Central memory CD8-positive, alpha-beta T cell (primary cell): ENCODE data around the gene RAB37.

Source experiments
- ATAC-seq: fragments of 150-1000 bp; cut with Tn5 transposase; replicated peaks from 2 replicates; pipeline ENCODE4 v1.10.0; 2022; ENCODE audit warnings: mild to moderate bottlenecking, moderate FRiP score, moderate number of reproducible peaks; ENCODE audit not compliant: poor library complexity, severe bottlenecking; ENCODE audit errors: extremely low read depth
- DNase-seq, 2 donors: peaks; one replicate each; pipeline ENCODE4 v3.0.0; 2021; ENCODE audit warnings: low spot score in 2 of 2
- H3K27ac Mint-ChIP-seq: one replicate; pipeline ENCODE4 v1.8.0; 2022; ENCODE audit warnings: low read depth, mild to moderate bottlenecking, moderate library complexity, mixed read lengths
- H3K27me3 Mint-ChIP-seq: one replicate; pipeline ENCODE4 v1.8.0; 2022; ENCODE audit warnings: mixed read lengths
- H3K36me3 Mint-ChIP-seq: one replicate; pipeline ENCODE4 v1.8.0; 2022; ENCODE audit warnings: mild to moderate bottlenecking, moderate library complexity, mixed read lengths; ENCODE audit not compliant: insufficient read depth
- H3K4me1 Mint-ChIP-seq: one replicate; pipeline ENCODE4 v1.8.0; 2022; ENCODE audit warnings: mixed read lengths
- H3K4me3 Mint-ChIP-seq: one replicate; pipeline ENCODE4 v1.8.0; 2022; ENCODE audit warnings: mild to moderate bottlenecking, moderate library complexity, mixed read lengths
- H3K9me3 Mint-ChIP-seq: one replicate; pipeline ENCODE4 v1.8.0; 2022; ENCODE audit warnings: mixed read lengths

Gene RAB37

GRCh38 chr17:74750327-74751069, 13.4 kb downstream of the RAB37 start:
- Mint-ChIP-seq H3K27me3 (no peaks in the 10 kb centered on the region), H3K4me3 (peak overlapping the region; percentile 100), H3K36me3 (peaks cover 50% of the 10 kb centered on the region), H3K9me3 (no peaks in the 10 kb centered on the region), H3K27ac (peak overlapping the region; percentile 98), H3K4me1 (peaks cover 65% of the 10 kb centered on the region)
- no peak for ATAC-seq
- DNase-seq, result no peak

GRCh38 chr17:74752415-74752814, 15.4 kb downstream of the RAB37 start:
- no peak for DNase-seq
- H3K9me3 Mint-ChIP-seq, result no peaks in the 10 kb centered on the region
- no peaks in the 10 kb centered on the region for H3K27me3 Mint-ChIP-seq
- H3K27ac Mint-ChIP-seq, result peak overlapping the region; percentile 89
- peaks cover 62% of the 10 kb centered on the region for H3K36me3 Mint-ChIP-seq
- ATAC-seq, result no peak
- H3K4me1 Mint-ChIP-seq, result peaks cover 69% of the 10 kb centered on the region
- H3K4me3 Mint-ChIP-seq, result peak overlapping the region; percentile 100

DNA sequence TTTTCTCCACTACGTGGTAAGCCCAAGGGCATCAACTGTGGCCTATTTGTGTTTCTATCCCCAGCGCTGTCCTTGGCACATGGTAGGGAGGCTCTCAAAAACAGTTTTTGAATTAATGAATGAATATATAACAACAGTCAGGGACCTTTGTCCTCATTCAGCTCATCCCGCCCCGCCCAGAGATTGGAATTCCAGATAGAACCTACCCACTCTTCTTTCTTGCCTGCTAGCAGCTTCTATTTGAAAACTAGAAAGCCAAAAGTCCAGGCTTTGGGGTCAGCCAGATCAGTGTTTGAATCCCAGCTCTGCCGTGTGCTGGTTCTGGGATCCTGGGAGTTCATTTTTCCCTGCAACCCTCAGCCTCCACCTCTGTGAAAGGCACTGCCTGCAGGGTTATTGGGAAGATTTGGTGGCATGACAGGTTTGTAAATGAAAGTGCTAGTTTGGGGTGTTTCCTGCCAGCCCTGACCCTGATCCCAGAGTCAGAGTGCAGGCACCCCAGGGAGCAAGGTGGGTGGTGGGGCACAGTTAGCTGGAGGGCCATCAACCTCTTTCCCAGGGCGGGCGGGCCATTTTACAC, 15.9 kb downstream of the RAB37 start:
- H3K27ac Mint-ChIP-seq, result peak overlapping the region; percentile 89
- DNase-seq (no peak), ATAC-seq (no peak)
- H3K36me3 Mint-ChIP-seq, result peaks cover 64% of the 10 kb centered on the region
- H3K9me3 Mint-ChIP-seq, result no peaks in the 10 kb centered on the region
- peaks cover 74% of the 10 kb centered on the region for H3K4me1 Mint-ChIP-seq
- no peaks in the 10 kb centered on the region for H3K27me3 Mint-ChIP-seq
- peak overlapping the region; percentile 100 for H3K4me3 Mint-ChIP-seq

GRCh38 chr17:74754832-74755231, 17.8 kb downstream of the RAB37 start:
- ATAC-seq, result no peak
- peak overlapping the region; percentile 100 for H3K4me3 Mint-ChIP-seq

GRCh38 chr17:74755533-74755932, 18.5 kb downstream of the RAB37 start:
- H3K4me3 Mint-ChIP-seq, result peak overlapping the region; percentile 100
- DNase-seq (no peak), ATAC-seq (no peak)
- peaks cover 58% of the 10 kb centered on the region for H3K36me3 Mint-ChIP-seq
- no peaks in the 10 kb centered on the region for H3K9me3 Mint-ChIP-seq
- H3K27ac Mint-ChIP-seq, result no peak overlapping the region
- H3K4me1 Mint-ChIP-seq, result peaks cover 84% of the 10 kb centered on the region
- H3K27me3 Mint-ChIP-seq, result no peaks in the 10 kb centered on the region

More at GRCh38 chr17:74754832-74755231, 17.8 kb downstream of the RAB37 start:
- no peaks in the 10 kb centered on the region for H3K9me3 Mint-ChIP-seq
- no peak for DNase-seq
- peaks cover 64% of the 10 kb centered on the region for H3K36me3 Mint-ChIP-seq
- peak overlapping the region; percentile 89 for H3K27ac Mint-ChIP-seq
- no peaks in the 10 kb centered on the region for H3K27me3 Mint-ChIP-seq
- H3K4me1 Mint-ChIP-seq, result peaks cover 89% of the 10 kb centered on the region

GRCh38 chr17:74756891-74757290, 19.8 kb downstream of the RAB37 start:
- Mint-ChIP-seq H3K4me3 (peak overlapping the region; percentile 100), H3K9me3 (no peaks in the 10 kb centered on the region), H3K36me3 (peaks cover 46% of the 10 kb centered on the region), H3K27me3 (no peaks in the 10 kb centered on the region), H3K27ac (peak overlapping the region; percentile 90), H3K4me1 (peaks cover 79% of the 10 kb centered on the region)
- no peak for DNase-seq
- ATAC-seq, result no peak

- peak overlapping the region; percentile 100 for H3K4me3 Mint-ChIP-seq
- peaks cover 73% of the 10 kb centered on the region for H3K4me1 Mint-ChIP-seq
- DNase-seq, result no peak
- ATAC-seq, result no peak
- no peaks in the 10 kb centered on the region for H3K9me3 Mint-ChIP-seq
- no peaks in the 10 kb centered on the region for H3K27me3 Mint-ChIP-seq
- peaks cover 41% of the 10 kb centered on the region for H3K36me3 Mint-ChIP-seq
- peak overlapping the region; percentile 90 for H3K27ac Mint-ChIP-seq
Observed at GRCh38 chr17:74757502-74757901, 20.4 kb downstream of the RAB37 start.

GRCh38 chr17:74757931-74758847, 21.1 kb downstream of the RAB37 start:
- H3K27ac Mint-ChIP-seq, result peak overlapping the region; percentile 90
- ATAC-seq (no peak), DNase-seq (no peak)
- peaks cover 73% of the 10 kb centered on the region for H3K4me1 Mint-ChIP-seq
- no peaks in the 10 kb centered on the region for H3K27me3 Mint-ChIP-seq
- peak overlapping the region; percentile 100 for H3K4me3 Mint-ChIP-seq
- H3K9me3 Mint-ChIP-seq, result no peaks in the 10 kb centered on the region
- peaks cover 40% of the 10 kb centered on the region for H3K36me3 Mint-ChIP-seq

DNA sequence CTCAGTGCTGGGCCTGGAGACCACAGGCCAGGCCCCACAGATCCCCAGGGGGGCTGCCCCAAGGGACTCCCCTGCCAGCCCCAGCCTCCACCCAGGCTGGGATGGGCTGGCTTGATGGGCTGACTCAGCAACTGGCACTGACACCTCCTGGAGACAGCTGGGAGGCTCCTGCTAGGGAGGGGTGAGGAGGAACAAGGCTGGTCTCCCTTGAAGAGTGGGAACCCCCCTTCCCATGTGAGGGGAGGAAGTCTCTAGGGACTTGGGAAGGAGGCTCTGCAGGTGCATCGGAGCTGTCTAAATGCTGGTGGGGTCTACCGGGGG, 21.8 kb downstream of the RAB37 start:
- Mint-ChIP-seq H3K4me3 (peak overlapping the region; percentile 100), H3K9me3 (no peaks in the 10 kb centered on the region), H3K27ac (peak overlapping the region; percentile 90), H3K36me3 (peaks cover 38% of the 10 kb centered on the region), H3K4me1 (peaks cover 69% of the 10 kb centered on the region), H3K27me3 (no peaks in the 10 kb centered on the region)
- ATAC-seq (peak; percentile 15), DNase-seq (no peak)

DNA sequence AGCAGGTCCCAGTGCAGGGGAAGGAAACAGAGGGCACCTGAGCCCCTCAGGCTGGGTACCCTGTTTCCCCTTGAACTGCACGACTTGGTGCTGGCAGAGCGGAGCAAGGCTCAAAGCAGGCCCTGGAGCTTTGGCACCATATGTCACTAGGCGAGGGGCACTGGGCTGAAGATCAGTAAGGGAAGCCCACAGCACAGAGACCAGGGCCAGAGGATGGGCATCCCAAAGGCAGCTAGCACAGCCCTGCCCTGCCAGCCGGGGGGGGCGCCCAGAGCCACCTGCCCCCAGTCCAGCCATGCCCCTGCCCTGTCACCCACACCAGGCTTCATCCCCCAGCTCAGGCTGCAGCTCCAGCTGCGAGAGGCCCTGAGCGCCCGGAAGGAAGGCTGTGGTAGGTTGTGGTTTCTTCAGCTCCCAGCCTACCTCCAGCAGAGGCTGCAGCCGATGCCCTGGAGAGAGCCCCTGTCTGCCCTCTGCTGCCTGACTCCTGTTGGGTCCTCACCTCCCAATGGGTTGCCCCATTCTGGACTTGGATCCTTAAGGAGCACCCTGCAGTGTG, 22.3 kb downstream of the RAB37 start:
- peak; percentile 90 for ATAC-seq
- Mint-ChIP-seq H3K36me3 (peaks cover 38% of the 10 kb centered on the region), H3K4me3 (peak overlapping the region; percentile 100), H3K4me1 (peaks cover 64% of the 10 kb centered on the region), H3K27me3 (no peaks in the 10 kb centered on the region), H3K9me3 (no peaks in the 10 kb centered on the region), H3K27ac (peak overlapping the region; percentile 90)
- DNase-seq, result peak; percentile 46 to 50

DNA sequence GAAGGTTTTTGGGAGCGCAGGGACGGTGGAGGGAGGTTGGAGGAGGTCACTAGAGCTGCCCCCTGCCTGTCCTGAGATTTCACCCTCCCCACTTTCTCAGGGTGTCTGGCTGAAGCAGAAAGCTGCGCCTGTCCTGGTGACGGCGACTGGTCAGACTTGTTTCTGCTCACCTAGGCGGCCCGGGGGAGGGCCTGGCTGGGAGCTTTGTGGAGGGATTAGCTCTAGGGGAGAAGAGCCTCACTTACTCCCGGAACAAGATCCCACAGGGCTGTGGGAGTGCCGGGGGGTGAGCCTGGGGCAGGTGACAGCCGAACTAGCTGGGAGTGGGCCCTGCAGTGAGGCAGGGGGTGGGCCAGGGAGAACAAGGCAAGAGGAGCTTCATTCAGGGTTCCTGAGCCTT, 22.9 kb downstream of the RAB37 start:
- peak overlapping the region; percentile 90 for H3K27ac Mint-ChIP-seq
- DNase-seq (no peak), ATAC-seq (no peak)
- peaks cover 38% of the 10 kb centered on the region for H3K36me3 Mint-ChIP-seq
- H3K4me3 Mint-ChIP-seq, result peak overlapping the region; percentile 100
- peaks cover 58% of the 10 kb centered on the region for H3K4me1 Mint-ChIP-seq
- no peaks in the 10 kb centered on the region for H3K9me3 Mint-ChIP-seq
- H3K27me3 Mint-ChIP-seq, result no peaks in the 10 kb centered on the region

GRCh38 chr17:74760404-74761105, 23.5 kb downstream of the RAB37 start:
- Mint-ChIP-seq H3K4me3 (peak overlapping the region; percentile 100), H3K27me3 (no peaks in the 10 kb centered on the region), H3K4me1 (peaks cover 52% of the 10 kb centered on the region), H3K36me3 (peaks cover 40% of the 10 kb centered on the region), H3K27ac (peak overlapping the region; percentile 90), H3K9me3 (no peaks in the 10 kb centered on the region)
- DNase-seq (no peak), ATAC-seq (no peak)
